PC-9 (cell line): ENCODE data around the gene KIF9. TPM values are rescaled to one million over a fixed set of nuclear protein-coding genes. Genes with fewer than 3 reads are reported as not detected.

Experiments used
- BruUV-seq: library from RNA; stranded (reverse); fragments of 400-500 nt; replicated peaks from 2 replicates; lab custom pipeline; 2021; lab: Mats Ljungman, UMichigan
- CTCF ChIA-PET: fragments of 300-600 bp; sonication (Branson Sonifier 250); formaldehyde crosslinking; loops from one replicate; lab custom pipeline; 2022; ENCODE audit warnings: antibody characterized with exemption; lab: Charles Lee
- POLR2A ChIA-PET: fragments of 300-600 bp; sonication (Branson Sonifier 250); formaldehyde crosslinking; loops from one replicate; lab custom pipeline; 2022; ENCODE audit warnings: antibody characterized with exemption; ENCODE audit not compliant: unreplicated experiment; lab: Charles Lee
- DNase-seq, 2 experiments: peaks; one replicate each; pipeline versions ENCODE4 v3.0.0 to v3.0.0-alpha.2; 2015 to 2022; ENCODE audit warnings: mixed read lengths in 1 of 2
- H2AFZ ChIP-seq: fragments of 200-600 bp; sonication (generic); 2 replicates; pipeline ENCODE4 v1.8.1; 2017; ENCODE audit warnings: antibody characterized with exemption
- H3F3A ChIP-seq: fragments of 200-600 bp; sonication (generic); 2 replicates; pipeline ENCODE4 v1.8.1; 2017; ENCODE audit warnings: antibody characterized with exemption, mild to moderate bottlenecking, low read depth; ENCODE audit not compliant: insufficient read depth
- H3K27ac ChIP-seq: fragments of 200-600 bp; sonication (generic); 2 replicates; pipeline ENCODE4 v1.6.1; 2016; ENCODE audit warnings: mixed run types
- H3K27me3 ChIP-seq: fragments of 200-600 bp; sonication (generic); 2 replicates; pipeline ENCODE4 v1.6.1; 2016; ENCODE audit warnings: low read depth, mixed run types; ENCODE audit not compliant: insufficient read depth
- H3K36me3 ChIP-seq: fragments of 200-600 bp; sonication (generic); 2 replicates; pipeline ENCODE4 v1.6.1; 2016; ENCODE audit warnings: low read depth, mixed run types
- H3K4me1 ChIP-seq: fragments of 200-600 bp; sonication (generic); replicated peaks from 2 replicates; pipeline ENCODE4 v1.6.1; 2016; ENCODE audit warnings: mixed run types; ENCODE audit not compliant: insufficient read depth
- H3K4me2 ChIP-seq: fragments of 200-600 bp; sonication (generic); 2 replicates; pipeline ENCODE4 v1.6.1; 2017; ENCODE audit warnings: mixed run types
- H3K4me3 ChIP-seq: fragments of 200-600 bp; sonication (generic); 2 replicates; pipeline ENCODE4 v1.6.1; 2016; ENCODE audit warnings: mixed run types
- H3K79me2 ChIP-seq: fragments of 200-600 bp; sonication (generic); 2 replicates; pipeline ENCODE4 v1.6.1; 2017; ENCODE audit warnings: low read depth, mixed run types
- H3K9me2 ChIP-seq: fragments of 200-600 bp; sonication (generic); 2 replicates; pipeline ENCODE4 v1.8.1; 2017; ENCODE audit warnings: mild to moderate bottlenecking; ENCODE audit not compliant: insufficient read depth
- H3K9me3 ChIP-seq: fragments of 200-600 bp; sonication (generic); 2 replicates; pipeline ENCODE4 v1.8.1; 2016; ENCODE audit warnings: low read depth; ENCODE audit not compliant: insufficient read depth
- H4K20me1 ChIP-seq: fragments of 200-600 bp; sonication (generic); 2 replicates; pipeline ENCODE4 v1.8.1; 2017; ENCODE audit not compliant: insufficient read depth
- CTCF ChIP-seq: fragments of 200-600 bp; sonication (generic); conservative IDR thresholded peaks from 2 replicates; pipeline ENCODE4 v1.6.1; 2017; ENCODE audit warnings: mixed run types, antibody characterized with exemption, mild to moderate bottlenecking, moderate library complexity
- EZH2 ChIP-seq: fragments of 200-600 bp; sonication (generic); IDR thresholded peaks from 2 replicates; pipeline ENCODE4 v1.8.0; 2017; ENCODE audit warnings: antibody characterized with exemption, low read depth
- intact Hi-C: fragments of 100-400 bp; cut with micrococcal nuclease; formaldehyde crosslinking; loops from one replicate; pipeline ENCODE4 v1.10.0; 2022; ENCODE audit not compliant: unreplicated experiment
- total RNA-seq: library from RNA; stranded (reverse); gene quantifications from 2 replicates; pipeline ENCODE4 v1.2.3, GENCODE V29; 2021

KIF9 gene
- total RNA-seq, 1 experiment from 2014 or later: 21.4 TPM

GRCh38 chr3:47295976-47296375 lies 13.4 kb upstream of the KIF9 start:
- no peaks in the 10 kb centered on the region for H3K36me3 ChIP-seq
- POLR2A ChIA-PET: no interaction called here
- CTCF ChIA-PET: no interaction called here
- H3K9me2 ChIP-seq: no peaks in the 10 kb centered on the region
- H3K27me3 ChIP-seq: no peaks in the 10 kb centered on the region
- H3F3A ChIP-seq: no peaks in the 10 kb centered on the region
- intact Hi-C loops: no loop called here
- H3K4me3 ChIP-seq: no peak overlapping the region
- H4K20me1 ChIP-seq: no peaks in the 10 kb centered on the region
- H3K4me2 ChIP-seq: no peak overlapping the region
- DNase-seq: no peak
- no TSS peak for BruUV-seq
- no peak overlapping the region for H2AFZ ChIP-seq
- no peak overlapping the region for H3K27ac ChIP-seq
- TF ChIP-seq EZH2 (no peak), CTCF (no peak)
- no peaks in the 10 kb centered on the region for H3K4me1 ChIP-seq
- H3K79me2 ChIP-seq: no peaks in the 10 kb centered on the region
- 0 out of 2 replicates have a peak, but pooled peaks cover 3% of the 10 kb centered on the region for H3K9me3 ChIP-seq

GRCh38 chr3:47295322-47295721 lies 12.7 kb upstream of the KIF9 start:
- Histone ChIP-seq H3K79me2 (no peaks in the 10 kb centered on the region), H4K20me1 (no peaks in the 10 kb centered on the region), H3K9me3 (no peaks in the 10 kb centered on the region), H3K27ac (no peak overlapping the region), H3F3A (no peaks in the 10 kb centered on the region), H3K9me2 (no peaks in the 10 kb centered on the region), H3K36me3 (no peaks in the 10 kb centered on the region), H3K4me2 (no peak overlapping the region), H3K4me3 (no peak overlapping the region), H3K4me1 (no peaks in the 10 kb centered on the region), H2AFZ (no peak overlapping the region), H3K27me3 (no peaks in the 10 kb centered on the region)
- DNase-seq: no peak
- no TSS peak for BruUV-seq
- POLR2A ChIA-PET: no interaction called here
- intact Hi-C loops: no loop called here
- TF ChIP-seq EZH2 (no peak), CTCF (no peak)
- CTCF ChIA-PET: interaction anchor here (0.6 to 0.7 kb wide), 2 partner anchors 8 to 54 kb away, joined by 3 to 4 read pairs; no protein-coding TSS in a partner anchor

- H4K20me1 ChIP-seq: no peaks in the 10 kb centered on the region
These were observed 11.8 kb upstream of the KIF9 start for GRCh38 chr3:47294392-47294791.

More at GRCh38 chr3:47294392-47294791, 11.8 kb upstream of the KIF9 start:
- H3K79me2 ChIP-seq: peaks cover 4% of the 10 kb centered on the region; the same call in 1 of the 2 replicates
- H3K4me2 ChIP-seq: no peak overlapping the region
- H3K27ac ChIP-seq: no peak overlapping the region
- no peaks in the 10 kb centered on the region for H3K27me3 ChIP-seq
- BruUV-seq: no TSS peak
- no peaks in the 10 kb centered on the region for H3K9me2 ChIP-seq
- intact Hi-C loops: no loop called here
- ChIA-PET CTCF (no interaction called here), POLR2A (no interaction called here)
- no peak for TF ChIP-seq CTCF
- TF ChIP-seq EZH2: no peak
- no peaks in the 10 kb centered on the region for H3K36me3 ChIP-seq
- H3K4me3 ChIP-seq: no peak overlapping the region
- H3K4me1 ChIP-seq: no peaks in the 10 kb centered on the region
- DNase-seq: no peak
- no peaks in the 10 kb centered on the region for H3K9me3 ChIP-seq
- no peak overlapping the region for H2AFZ ChIP-seq
- no peaks in the 10 kb centered on the region for H3F3A ChIP-seq
